Measurements from ENCODE around the gene POP5.
A peak's percentile ranks its signal among the peaks of the same experiment; 100 is the strongest.
"Not testable (repeated sequence)": the region's sequence is repeated elsewhere in the genome, so short reads cannot be mapped to it uniquely, and the experiment has no call there.

Gene POP5

GRCh38 chr12:120530418-120530761, 50.8 kb downstream of the POP5 start:
- ChIA-PET POLR2A (interaction anchor here (2.0 kb wide), 1 partner anchor 34 kb away, joined by 26 read pairs; the partner anchor contains the start of gene DYNLL1), CTCF (interaction anchor here (0.6 kb wide), 1 partner anchor 13 kb away, joined by 3 read pairs; no protein-coding TSS in a partner anchor)
- not testable (repeated sequence) for H3K27ac ChIP-seq (ENCODE audit: extremely low read depth, low read depth, low read length); H3K36me3 ChIP-seq (ENCODE audit: control insufficient read depth in 2 of 2, insufficient read depth in 1 of 2, low read length in 2 of 2); H3K9me3 ChIP-seq (ENCODE audit: control insufficient read depth, insufficient read depth, low read depth, low read length); H3K4me3 ChIP-seq (ENCODE audit: low read depth, low read length); H3K4me1 ChIP-seq (ENCODE audit: control insufficient read depth, insufficient read depth, low read length)
- peak; percentile 43; the same call in 1 of the 2 replicates for TF ChIP-seq KLF9 (tag by site-specific recombination; IDR thresholded peaks at IDR 0.05; ENCODE audit: low read depth)
- peak; percentile 84 for TF ChIP-seq ZNF266 (tag by site-specific recombination; IDR thresholded peaks at IDR 0.05; ENCODE audit: low read depth)
- TF ChIP-seq YY2 (tag by site-specific recombination; IDR thresholded peaks at IDR 0.05) = peak; percentile 43; the same call in 1 of the 2 replicates
- peak; percentile 48; the same call in 1 of the 2 replicates for TF ChIP-seq ZNF18 (tag by site-specific recombination; IDR thresholded peaks at IDR 0.05)
- TF ChIP-seq SCRT1 (tag by site-specific recombination; IDR thresholded peaks at IDR 0.05; ENCODE audit: borderline replicate concordance) = 0 out of 2 replicates have a peak, but pooled peaks have one; percentile 39
- TF ChIP-seq ZNF629 (tag by site-specific recombination; IDR thresholded peaks at IDR 0.05) = peak; percentile 51; the same call in 1 of the 2 replicates
- TF ChIP-seq ZNF202 (tag by site-specific recombination; IDR thresholded peaks at IDR 0.05; ENCODE audit: borderline replicate concordance) = peak; percentile 60; the same call in 1 of the 2 replicates
- peak; percentile 94 for TF ChIP-seq ZNF433 (tag by site-specific recombination; IDR thresholded peaks at IDR 0.05; ENCODE audit: low read depth)
- TF ChIP-seq REST (tag by site-specific recombination; IDR thresholded peaks at IDR 0.05) = peak; percentile 62; the same call in 1 of the 2 replicates
- TF ChIP-seq ZNF138 (tag by site-specific recombination; IDR thresholded peaks at IDR 0.05; ENCODE audit: borderline replicate concordance) = 0 out of 2 replicates have a peak, but pooled peaks have one; percentile 73
- TF ChIP-seq ZNF518A (tag by site-specific recombination; conservative IDR thresholded peaks at IDR 0.05; ENCODE audit: low read depth) = peak; percentile 90
- TF ChIP-seq RBAK (tag by site-specific recombination; IDR thresholded peaks at IDR 0.05) = peak; percentile 71; the same call in 1 of the 2 replicates
- TF ChIP-seq ZBTB1 (tag by site-specific recombination; IDR thresholded peaks at IDR 0.05) = peak; percentile 40; the same call in 1 of the 2 replicates
- peak; percentile 61; the same call in 1 of the 2 replicates for TF ChIP-seq ZNF354C (tag by site-specific recombination; IDR thresholded peaks at IDR 0.05; ENCODE audit: borderline replicate concordance, low read depth)
- peak; percentile 9; the same call in 1 of the 2 replicates for TF ChIP-seq ZNF10 (tag by site-specific recombination; IDR thresholded peaks at IDR 0.05)
- TF ChIP-seq ZNF302 (tag by site-specific recombination; IDR thresholded peaks at IDR 0.05; ENCODE audit: low read depth) = 0 out of 2 replicates have a peak, but pooled peaks have one; percentile 52
- peak; percentile 86 for TF ChIP-seq ZNF558 (tag by site-specific recombination; IDR thresholded peaks at IDR 0.05)
- 0 out of 2 replicates have a peak, but pooled peaks have one; percentile 54 for TF ChIP-seq ZNF292 (tag by site-specific recombination; IDR thresholded peaks at IDR 0.05; ENCODE audit: borderline replicate concordance, low read depth)
- TF ChIP-seq MYNN (tag by site-specific recombination; IDR thresholded peaks at IDR 0.05; ENCODE audit: borderline replicate concordance) = peak; percentile 54; the same call in 1 of the 2 replicates
- TF ChIP-seq ZNF501 (tag by site-specific recombination; IDR thresholded peaks at IDR 0.05) = peak; percentile 42; the same call in 1 of the 2 replicates
- peak; percentile 95 for TF ChIP-seq ZNF394 (tag by site-specific recombination; IDR thresholded peaks at IDR 0.05; ENCODE audit: borderline replicate concordance)
- TF ChIP-seq ZBTB21 (tag by site-specific recombination; IDR thresholded peaks at IDR 0.05) = peak; percentile 54
- peak; percentile 6; the same call in 1 of the 2 replicates for TF ChIP-seq KLF1 (tag by site-specific recombination; IDR thresholded peaks at IDR 0.05)
- TF ChIP-seq ZNF223 (tag by site-specific recombination; IDR thresholded peaks at IDR 0.05) = peak; percentile 60; the same call in 1 of the 2 replicates
- TF ChIP-seq MZF1 (tag by site-specific recombination; IDR thresholded peaks at IDR 0.05; ENCODE audit: borderline replicate concordance) = peak; percentile 18; the same call in 1 of the 2 replicates
- peak; percentile 52; the same call in 1 of the 2 replicates for TF ChIP-seq GFI1B (tag by site-specific recombination; IDR thresholded peaks at IDR 0.05)
- TF ChIP-seq ZFP37 (tag by site-specific recombination; IDR thresholded peaks at IDR 0.05) = 0 out of 2 replicates have a peak, but pooled peaks have one; percentile 45
- peak; percentile 49 for TF ChIP-seq ZNF654 (tag by site-specific recombination; IDR thresholded peaks at IDR 0.05; ENCODE audit: low read depth)
